Activated CD8-positive, alpha-beta memory T cell treated with anti-CD3 and anti-CD28 coated beads for 48 hours (primary cell): Measurements from ENCODE around the gene LAMC3.

Experiments
- DNase-seq, 3 experiments: peaks; one replicate each; pipeline ENCODE4 v3.0.0-alpha.2; 2020; ENCODE audit warnings: low read depth in 2 of 3, low spot score in 2 of 3

Gene LAMC3

DNA sequence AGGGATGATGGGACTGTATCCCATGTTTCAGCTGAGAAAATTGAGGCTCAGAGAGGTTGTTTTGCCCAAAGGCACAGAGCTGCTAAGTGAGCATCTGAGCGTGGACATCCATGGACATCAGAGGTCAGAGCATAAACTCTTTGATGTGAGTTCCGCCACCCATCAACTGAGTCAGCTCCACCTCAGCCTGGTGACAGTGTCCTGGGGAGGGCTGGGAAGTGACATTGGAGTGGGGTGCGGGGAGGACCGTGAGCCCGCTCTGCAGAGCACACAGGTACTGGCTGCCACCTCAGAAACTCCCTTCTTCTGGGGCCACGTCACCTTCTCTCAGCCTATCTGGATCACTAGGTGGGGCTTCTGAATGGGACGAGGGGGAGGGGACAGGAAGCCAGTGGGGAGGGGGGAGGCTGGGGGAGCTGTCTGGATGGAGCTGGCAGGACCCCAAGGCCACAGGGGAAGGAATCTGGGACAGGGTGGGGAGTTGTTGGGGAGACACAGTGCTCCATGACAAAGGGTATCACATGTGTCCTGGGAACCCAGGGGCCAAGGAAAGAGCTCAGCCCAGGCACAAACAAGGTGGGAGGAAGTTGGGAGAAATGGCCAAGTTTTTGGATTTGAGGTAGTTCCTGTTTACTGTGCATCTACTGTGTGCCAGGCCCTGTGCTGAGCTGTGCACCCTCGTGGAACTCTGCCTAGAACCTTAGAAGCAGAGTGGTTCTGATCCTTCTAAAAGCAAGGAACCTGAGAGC, 2.5 kb downstream of the LAMC3 start:
- no peak for DNase-seq

- no peak for DNase-seq
These were observed 3.0 kb downstream of the LAMC3 start for GRCh38 chr9:131012023-131012334.

DNA sequence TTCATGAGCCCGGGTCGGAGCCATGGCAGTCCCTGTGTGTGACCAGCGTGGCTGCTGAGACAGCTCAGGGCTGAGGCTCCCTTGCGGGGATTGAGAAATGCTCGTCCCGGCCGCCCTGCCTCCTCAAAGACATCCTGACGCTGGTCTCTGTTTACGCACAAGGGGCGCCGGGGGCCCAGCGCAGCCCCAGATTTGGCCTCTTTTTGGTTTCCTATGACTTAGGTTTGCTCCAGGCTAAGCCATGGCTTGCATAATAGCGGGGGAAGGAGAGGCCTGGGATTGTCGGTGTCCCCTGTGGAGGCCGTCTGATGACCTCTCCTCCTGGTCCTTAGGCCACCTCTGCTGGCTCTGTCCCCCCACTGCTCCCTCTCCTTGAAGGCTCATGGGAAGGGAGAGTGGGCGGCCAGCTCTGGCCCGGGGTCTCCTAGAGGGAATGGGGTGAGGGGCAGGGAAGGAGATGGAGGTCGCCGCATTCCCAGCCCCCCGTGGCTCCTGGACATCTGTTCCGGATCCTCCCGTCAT, 3.5 kb downstream of the LAMC3 start:
- DNase-seq: no peak

GRCh38 chr9:131013015-131013755, 4.2 kb downstream of the LAMC3 start:
- no peak for DNase-seq

DNA sequence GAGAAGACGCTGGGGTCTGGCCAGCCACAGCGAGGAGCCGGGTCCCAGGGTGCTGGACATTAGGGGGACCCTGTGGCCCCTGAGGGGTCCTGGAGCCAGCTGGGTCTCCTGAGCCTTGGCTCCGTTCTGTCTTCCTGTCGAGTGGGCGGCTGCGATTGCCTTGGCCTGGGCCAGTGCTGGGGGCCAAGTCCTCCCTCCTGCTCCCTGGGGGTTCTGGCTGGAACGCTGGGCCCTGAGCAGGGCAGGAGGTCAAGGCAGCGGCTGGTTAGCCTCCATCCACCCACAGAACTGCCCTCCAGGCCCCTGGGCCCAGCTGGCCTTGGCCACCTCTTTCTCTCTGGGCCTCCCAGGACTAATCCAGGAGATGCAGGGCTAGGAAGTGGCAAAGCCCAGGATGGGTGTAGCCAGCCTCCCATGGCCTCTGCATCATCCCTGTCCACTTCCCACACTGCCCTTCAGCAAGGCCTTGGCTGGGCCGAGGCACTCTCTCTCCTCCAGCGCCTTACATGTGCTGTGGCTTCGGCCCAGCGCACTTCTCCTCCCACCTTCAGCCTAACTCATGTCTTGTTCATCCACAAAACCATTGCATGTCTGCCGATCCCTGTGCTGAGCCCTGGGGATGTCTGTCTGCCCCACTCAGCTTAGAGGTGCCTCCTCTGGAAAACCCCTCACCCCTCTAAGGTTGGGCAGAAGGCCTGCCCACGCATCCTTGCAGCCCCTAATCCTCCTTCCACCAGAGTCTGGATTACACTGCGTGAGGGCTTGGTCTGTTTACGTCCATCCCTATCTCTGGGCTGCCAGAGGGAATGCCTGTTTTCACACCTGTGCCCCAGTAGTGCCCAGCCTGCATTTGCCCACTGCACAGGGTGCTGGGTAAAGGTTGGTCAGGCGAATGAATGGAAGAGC, 5.0 kb downstream of the LAMC3 start:
- no peak for DNase-seq

DNA sequence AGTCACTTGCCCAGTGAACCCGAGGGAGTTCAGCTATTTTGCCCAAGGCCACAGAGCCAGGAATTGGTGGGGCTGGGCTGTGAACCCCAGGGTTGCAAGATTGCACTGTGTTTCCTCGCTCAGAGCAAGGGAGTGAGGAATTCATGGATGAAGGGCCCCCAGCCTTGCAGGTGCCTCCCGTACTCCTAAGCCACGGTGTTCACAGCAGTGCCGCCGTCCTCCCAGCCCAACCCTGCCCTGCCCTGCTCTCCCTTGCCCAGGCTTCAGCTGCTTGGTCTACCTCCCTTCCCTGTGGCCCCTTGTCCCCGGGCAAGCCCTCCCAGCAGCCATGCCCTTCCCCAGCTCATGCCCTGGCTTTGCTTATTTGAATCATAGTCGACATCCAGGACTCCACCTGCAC, 6.1 kb downstream of the LAMC3 start:
- DNase-seq: no peak

GRCh38 chr9:131015876-131016397, 7.0 kb downstream of the LAMC3 start:
- no peak for DNase-seq

- DNase-seq: no peak
These were observed 8.1 kb downstream of the LAMC3 start for GRCh38 chr9:131017067-131017466.

DNA sequence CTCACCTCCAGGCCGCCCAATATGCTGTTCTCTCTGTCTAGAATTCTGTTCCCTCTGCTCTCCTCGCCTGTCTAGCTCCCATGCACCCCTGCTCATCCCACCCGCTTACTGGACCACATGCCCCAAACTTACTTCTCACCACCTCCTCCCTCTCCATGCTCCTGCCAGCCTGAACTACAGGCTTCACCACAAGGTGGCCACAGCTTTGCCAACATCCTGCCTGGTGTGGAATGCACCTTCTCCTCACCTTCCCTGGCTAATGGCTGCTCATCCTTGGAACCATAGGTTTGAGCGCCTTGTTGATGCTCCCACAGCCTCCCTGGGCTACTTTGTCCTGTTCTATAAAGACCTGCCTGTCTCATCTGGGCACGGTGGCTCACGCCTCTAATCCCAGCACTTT, 9.6 kb downstream of the LAMC3 start:
- DNase-seq: no peak

DNA sequence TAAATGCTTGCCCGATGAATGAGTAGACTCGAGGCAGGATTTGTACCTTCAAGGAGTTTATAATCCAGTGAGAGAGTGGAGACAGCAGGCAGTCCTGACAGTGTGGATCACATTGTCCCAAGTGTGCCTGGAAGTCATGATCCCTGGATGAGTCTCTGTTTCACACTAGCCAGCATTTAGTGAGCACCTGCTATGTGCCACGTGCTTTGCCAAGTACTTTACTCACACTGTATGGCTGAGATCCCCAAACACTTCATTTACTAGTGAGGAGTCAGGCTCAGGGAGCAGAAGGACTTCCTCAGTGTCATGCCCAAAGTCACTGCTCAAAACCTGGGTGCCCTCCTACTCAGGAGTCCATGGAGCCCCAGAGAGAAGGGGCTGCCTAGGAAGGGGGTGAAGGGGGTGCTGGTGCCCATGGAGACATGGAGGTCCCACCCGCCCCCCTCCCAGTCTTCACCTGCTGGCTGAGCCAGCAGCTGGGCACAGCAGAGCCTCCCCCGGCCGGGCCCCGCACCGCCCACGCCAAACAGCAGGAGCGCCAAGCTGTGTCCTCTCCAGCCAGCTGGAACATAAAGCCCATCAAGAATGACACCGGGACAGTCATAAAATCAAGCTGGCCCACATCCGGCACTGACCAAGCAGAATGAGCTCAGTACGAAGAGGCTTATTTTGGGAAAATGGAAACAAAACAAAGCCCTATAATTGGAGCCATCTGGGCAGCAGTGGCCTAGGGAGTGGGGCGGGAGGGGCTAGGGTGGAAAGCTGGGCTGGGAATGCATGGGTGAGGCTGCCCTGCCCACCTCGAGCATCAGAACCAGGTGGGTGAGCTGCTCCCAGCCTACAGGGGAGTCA, 10.6 kb downstream of the LAMC3 start:
- no peak for DNase-seq

DNA sequence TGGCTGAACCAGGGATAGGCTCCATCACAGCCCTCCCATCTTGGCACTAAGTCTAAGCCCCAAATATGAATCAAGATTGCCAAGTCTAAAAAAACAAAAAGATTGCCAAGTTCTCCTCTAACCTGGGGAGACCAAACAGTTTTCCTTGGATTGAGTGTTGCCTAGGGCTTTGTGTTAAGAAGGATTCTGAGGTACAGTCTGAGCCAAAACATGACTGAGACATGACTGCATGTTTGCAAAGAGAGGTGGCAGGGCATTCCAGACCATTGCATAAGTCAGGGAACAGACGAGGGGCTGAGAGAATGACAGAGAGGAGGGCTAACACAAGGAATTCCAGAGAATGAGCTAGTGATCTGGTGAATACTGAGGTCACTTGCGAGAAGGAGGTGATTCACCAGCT, 11.4 kb downstream of the LAMC3 start:
- DNase-seq: no peak

DNA sequence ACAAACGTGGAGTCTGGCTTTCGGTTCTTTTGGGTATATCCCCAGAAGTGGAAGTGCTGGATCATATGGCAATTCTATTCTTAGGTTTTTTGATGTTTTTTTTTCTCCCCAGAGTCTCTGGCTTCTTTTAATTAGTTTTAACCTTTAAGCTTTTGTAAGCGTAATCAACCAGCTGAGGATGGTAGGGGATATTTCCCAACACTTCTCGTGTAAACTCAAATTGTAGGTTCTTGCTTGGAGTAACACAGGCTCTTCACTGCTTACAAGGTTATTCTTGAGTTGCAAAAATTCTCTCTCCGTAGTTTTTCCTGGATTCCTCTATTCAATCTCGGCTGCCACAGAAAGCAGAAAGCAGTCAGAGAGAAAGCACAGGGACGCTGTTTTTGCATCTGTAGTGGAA, 11.9 kb downstream of the LAMC3 start:
- no peak for DNase-seq

- DNase-seq: no peak
These were observed 12.8 kb downstream of the LAMC3 start for GRCh38 chr9:131021785-131022184.

- DNase-seq: no peak
These were observed 16.2 kb downstream of the LAMC3 start for GRCh38 chr9:131024978-131025868.

- DNase-seq: no peak
These were observed 17.2 kb downstream of the LAMC3 start for GRCh38 chr9:131025953-131026858.

- DNase-seq: no peak
These were observed 18.3 kb downstream of the LAMC3 start for GRCh38 chr9:131027048-131027871.

- no peak for DNase-seq
These were observed 18.9 kb downstream of the LAMC3 start for GRCh38 chr9:131027872-131028179.
